HG02885 (cell line): ENCODE data around the gene A2ML1.
"Not testable (repeated sequence)": the region's sequence is repeated elsewhere in the genome, so short reads cannot be mapped to it uniquely, and the experiment has no call there.

Experiments used
- ATAC-seq: cut with Tn5 transposase; IDR thresholded peaks from one replicate; pipeline ENCODE4 v1.9.1; 2021; ENCODE audit warnings: mild to moderate bottlenecking; ENCODE audit not compliant: unreplicated experiment, poor library complexity

Gene A2ML1

DNA sequence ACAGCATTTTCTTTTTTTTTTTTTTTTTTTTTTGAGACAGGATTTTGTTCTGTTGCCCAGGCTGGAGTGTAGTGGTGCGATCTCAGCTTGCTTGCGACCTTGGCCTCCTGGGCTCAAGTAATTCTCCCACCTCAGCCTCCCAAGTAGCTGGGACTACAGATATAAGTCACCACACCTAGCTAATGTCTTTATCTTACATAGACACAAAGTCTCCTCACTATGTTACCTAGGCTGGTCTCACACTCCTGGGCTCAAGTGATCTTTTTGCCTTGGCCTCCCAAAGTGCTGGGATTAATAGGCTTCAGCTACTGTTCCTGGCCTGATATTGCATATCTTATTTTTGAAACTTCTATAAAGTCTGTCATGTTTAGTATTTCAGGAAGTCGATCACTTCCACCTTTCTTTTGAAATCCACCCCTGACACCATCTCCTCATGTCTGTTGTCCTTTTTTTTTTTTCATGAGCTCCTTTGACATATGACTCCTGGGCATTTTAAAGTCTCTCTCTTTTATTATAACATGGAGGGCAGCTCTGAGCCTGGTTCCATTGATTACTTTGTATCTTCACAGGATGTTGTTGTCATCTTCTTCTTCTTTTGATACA, 5.9 kb upstream of the A2ML1 start:
- ATAC-seq, result no peak

- ATAC-seq, result no peak
Measured at GRCh38 chr12:8817856-8818255, 4.6 kb upstream of the A2ML1 start.

DNA sequence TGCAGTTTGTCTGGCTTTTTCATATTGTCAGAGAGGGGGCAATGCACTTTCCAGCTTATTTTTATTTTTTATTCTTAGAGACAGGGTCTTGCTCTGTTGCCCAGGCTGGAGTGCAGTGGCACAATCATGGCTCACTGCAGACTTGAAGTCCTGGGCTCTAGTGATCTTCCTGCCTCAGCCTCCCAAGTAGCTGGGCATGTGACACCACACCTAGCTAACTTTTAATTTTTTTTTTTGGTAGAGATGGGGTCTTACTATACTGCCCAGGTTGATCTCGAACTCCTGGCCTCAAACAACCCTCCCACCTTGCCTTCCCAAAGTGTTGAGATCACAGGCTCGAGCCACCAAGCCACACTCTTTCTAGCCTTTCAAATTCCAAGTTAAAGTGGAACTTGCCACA, 3.9 kb upstream of the A2ML1 start:
- no peak for ATAC-seq

GRCh38 chr12:8819666-8819980, 2.8 kb upstream of the A2ML1 start:
- no peak for ATAC-seq

GRCh38 chr12:8820676-8821407, 1.6 kb upstream of the A2ML1 start:
- ATAC-seq, result not testable (repeated sequence)

GRCh38 chr12:8821591-8821990, 830 bp upstream of the A2ML1 start:
- no peak for ATAC-seq

DNA sequence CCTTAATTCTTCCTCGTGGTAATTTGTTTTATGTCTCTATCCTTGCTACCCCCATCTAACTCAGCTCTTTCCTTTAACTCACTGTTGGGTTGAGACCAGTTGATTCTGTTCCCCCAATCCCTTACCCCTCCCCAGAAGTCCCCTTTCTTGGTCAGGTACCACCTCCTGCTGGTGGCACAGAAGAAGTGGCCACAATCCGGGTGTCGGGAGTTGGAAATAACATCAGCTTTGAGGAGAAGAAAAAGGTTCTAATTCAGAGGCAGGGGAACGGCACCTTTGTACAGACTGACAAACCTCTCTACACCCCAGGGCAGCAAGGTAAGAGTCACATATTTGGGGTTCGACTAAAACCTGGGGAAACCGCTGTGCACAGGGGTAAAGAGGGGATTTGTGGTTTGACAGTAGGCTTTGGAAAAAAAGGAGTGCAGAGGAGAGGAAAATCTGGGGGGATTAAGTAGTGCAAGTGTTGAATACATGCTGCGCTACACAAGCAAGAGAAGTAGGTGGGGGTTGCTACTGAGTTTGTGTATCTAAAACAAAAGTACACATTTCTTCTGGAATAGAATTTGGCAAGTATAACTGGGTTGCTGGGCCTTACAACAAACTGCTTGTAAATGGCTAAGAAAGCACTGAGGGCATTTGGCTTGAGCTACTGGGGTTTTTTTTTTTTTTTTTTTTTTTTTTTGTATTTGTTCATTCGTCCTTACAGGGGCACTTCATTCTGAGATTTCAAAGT, 1.3 kb downstream of the A2ML1 start:
- no peak for ATAC-seq

DNA sequence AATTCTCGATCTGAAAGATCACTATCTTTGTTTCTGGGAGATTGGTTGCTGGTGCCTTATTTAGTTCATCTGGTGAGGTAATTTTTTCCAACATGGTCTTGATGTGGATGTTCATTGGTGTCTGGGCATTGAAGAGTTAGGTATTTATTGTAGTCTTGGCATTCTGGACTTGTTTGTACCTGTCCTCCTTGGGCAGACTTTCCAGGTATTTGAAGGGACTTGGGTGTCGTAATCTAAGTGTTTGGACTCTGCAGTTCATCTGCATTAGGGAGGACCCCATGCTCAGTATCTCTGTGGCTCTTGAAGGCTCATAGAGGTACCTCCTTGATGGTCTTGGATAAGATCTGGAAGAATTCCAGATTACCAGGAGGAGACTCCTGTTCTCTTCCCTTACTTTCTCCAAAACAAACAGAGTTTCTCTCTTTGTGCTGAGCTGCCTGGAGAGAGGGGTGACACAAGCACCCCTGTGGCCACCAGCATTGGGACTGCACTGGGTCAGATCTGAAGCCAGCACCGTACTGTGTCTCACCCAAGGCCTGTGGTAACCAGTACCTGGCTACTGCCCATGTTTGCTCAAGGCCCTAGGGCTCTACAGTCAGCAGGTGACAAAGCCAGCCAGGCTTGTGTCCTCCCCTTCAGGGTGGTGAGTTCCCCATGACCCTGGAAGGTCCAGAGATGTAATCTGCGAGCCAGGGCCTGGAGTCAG, 5.3 kb downstream of the A2ML1 start:
- ATAC-seq, result no peak

DNA sequence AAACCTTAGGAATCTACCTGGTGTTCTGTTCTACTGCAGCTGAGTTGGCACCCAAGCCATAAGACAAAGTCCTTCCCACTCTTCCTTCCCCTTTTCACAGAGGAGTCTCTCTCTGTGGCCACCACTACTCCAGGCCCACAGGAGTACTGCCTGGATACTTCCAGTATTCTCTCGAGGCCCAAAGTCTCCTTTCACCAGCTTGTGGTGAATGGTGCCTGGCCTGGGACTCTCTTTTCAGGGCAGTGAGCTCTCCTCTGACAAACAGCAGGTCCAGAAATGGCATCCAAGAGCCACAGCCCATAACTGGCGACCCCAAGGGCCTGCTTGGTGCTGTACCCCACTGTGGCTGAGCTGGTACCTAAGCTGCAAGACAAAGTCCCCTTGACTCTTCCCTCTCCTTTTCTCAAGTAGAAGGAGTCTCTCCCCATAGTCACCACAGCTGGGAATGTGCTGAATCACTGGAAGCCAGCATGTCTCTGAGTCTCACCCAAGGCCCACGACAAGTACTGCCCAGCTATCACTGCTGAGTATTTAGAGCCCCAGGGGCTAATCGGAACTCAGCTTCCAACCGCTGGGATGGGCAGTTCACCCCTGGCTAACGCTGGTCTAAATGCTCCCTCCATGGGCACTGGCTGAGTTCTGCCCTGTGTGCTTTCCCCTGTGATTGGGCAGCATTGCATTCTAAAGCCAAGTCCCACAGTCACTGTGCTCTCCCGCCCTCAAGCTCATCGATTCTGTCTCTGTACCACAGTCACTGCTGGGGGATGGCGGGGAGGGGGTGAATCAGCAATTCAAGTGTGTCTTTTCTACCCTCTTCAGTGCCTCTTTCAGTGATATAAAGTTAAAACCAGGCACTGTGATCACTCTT, 6.1 kb downstream of the A2ML1 start:
- ATAC-seq, result no peak

DNA sequence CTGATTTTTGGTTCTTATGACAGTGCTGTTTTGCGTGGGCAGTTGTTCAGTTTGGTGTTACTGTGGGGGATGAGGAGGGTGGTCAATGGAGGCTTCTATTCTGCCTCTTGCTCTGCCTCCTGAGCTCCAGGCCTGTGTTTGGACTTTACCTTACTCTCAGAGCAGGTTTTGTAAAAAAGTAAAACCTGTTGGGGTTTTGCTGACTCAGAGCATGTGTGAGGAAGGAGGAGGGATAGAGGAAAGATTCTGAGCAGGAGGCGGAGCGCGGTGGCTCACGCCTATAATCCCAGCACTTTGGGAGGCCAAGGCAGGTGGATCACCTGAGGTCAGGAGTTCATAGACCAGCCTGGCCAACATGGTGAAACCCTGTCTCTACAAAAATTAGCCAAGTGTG, 6.7 kb downstream of the A2ML1 start:
- ATAC-seq, result no peak

DNA sequence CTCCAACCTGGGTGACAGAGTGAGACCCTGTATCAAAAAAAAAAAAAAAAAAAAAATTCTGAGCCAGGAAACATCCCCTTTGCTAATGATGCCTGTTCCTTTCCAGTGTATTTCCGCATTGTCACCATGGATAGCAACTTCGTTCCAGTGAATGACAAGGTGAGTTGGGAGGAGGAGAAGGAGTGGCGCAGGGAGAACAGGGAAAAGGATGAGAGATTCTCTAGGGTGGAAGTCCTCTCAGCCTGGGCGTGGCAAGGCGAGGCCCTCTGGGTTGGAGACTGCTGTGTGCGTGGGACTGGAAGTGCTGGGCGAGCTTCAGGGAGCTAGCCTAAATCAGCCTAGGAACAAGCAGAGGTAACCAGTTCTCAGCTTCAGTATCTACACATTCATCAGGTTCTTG, 7.2 kb downstream of the A2ML1 start:
- ATAC-seq, result no peak

- no peak for ATAC-seq
Measured at GRCh38 chr12:8831116-8831515, 8.7 kb downstream of the A2ML1 start.

DNA sequence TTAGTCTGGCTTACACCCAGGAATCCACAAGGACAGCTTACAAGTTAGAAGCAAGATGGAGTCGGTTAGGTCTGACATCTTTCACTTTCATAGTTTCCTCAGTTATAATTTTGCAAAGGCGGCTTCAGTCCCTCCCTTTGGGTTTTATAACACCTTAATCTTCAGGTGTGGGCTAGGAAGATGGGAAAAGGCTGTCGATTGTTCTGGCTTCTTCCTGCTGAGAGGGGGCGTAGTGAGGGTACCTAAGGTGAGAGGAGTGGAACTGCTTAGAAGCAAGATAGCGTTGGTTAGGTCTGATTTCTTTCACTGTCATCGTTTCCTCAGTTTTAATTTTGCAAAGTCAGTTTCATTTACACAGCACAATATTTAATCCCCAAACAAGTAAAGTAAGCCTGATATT, 10.1 kb downstream of the A2ML1 start:
- no peak for ATAC-seq

GRCh38 chr12:8834230-8834629, 11.8 kb downstream of the A2ML1 start:
- no peak for ATAC-seq

DNA sequence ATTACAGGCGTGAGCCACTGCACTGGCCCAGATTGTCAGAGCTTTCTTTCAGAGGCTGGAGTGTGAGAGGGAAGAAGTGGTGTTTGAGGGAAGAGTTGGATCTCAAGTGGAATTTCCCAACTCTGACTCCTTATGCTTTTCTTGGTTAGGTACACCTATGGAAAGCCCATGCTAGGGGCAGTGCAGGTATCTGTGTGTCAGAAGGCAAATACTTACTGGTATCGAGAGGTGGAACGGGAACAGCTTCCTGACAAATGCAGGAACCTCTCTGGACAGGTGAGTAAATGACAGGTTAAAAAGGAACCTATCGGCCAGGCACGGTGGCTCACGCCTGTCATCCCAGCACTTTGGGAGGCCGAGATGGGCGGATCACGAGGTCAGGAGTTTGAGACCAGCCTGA, 14.9 kb downstream of the A2ML1 start:
- no peak for ATAC-seq

- ATAC-seq, result no peak
Measured at GRCh38 chr12:8840321-8840720, 17.9 kb downstream of the A2ML1 start.

DNA sequence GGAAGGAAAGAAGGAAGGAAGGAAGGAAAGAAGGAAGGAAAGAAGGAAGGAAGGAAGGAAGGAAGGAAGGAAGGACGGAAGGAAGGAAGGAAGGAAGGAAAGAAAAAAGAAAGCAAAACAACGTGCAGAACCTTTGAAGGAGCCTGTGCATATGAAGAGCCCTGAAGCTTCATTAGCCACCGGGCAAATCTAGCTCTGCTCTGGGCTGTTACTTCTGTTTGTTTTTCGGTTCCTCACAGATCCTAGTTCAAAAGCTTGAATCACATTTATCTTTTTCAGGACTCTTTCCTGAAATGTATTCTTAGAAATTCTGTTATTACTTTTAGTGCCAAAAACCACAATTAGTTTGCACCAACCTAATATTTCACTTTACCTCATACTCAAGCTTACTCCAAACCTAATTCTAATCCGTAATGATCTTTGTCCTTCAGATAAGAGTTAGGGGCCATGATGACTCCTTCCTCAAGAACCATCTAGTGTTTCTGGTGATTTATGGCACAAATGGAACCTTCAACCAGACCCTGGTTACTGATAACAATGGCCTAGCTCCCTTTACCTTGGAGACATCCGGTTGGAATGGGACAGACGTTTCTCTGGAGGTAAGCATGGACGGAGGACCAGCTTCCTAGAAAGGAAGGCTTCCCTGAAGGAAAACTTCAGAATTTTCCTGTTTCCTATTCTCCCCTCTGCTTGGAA, 18.7 kb downstream of the A2ML1 start:
- ATAC-seq, result no peak

GRCh38 chr12:8841778-8842177, 19.4 kb downstream of the A2ML1 start:
- ATAC-seq, result no peak

- ATAC-seq, result no peak
Measured at GRCh38 chr12:8844665-8845064, 22.2 kb downstream of the A2ML1 start.

DNA sequence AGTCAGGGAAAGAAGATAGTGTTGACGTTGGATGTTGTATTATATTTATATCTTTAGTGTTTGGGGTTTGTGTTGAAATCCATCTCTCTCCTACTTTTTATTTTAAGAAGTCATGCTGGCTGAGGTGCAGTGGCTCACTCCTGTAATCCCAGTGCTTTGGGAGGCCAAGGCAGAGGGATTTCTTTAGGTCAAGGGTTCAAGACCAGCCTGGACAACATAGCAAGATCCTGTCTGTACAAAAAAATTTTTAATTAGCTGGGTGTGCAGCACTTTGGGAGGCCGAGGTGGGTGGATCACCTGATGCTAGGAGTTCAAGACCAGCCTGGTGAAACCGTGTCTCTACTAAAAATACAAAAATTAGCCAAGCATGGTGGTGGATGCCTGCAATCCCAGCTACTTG, 23.9 kb downstream of the A2ML1 start:
- ATAC-seq, result no peak
